Brain microvascular endothelial cell (primary cell): ENCODE measurements around the gene STARD10.

Source experiments
- DNase-seq: peaks from one replicate; pipeline ENCODE4 v3.0.0-alpha.2; 2020
- H3K27ac ChIP-seq: fragments of 250-450 bp; sonication (Bioruptor Pico); 2 replicates; pipeline ENCODE4 v1.5.1; 2020; ENCODE audit warnings: mild to moderate bottlenecking, moderate library complexity
- H3K27me3 ChIP-seq: fragments of 250-450 bp; sonication (Bioruptor Pico); replicated peaks from 2 replicates; pipeline ENCODE4 v1.5.1; 2020; ENCODE audit warnings: mild to moderate bottlenecking
- H3K36me3 ChIP-seq: fragments of 250-450 bp; sonication (Bioruptor Pico); replicated peaks from 2 replicates; pipeline ENCODE4 v1.5.1; 2020; ENCODE audit warnings: mild to moderate bottlenecking
- H3K4me3 ChIP-seq: 2 replicates; pipeline ENCODE4 v1.5.1; 2011; ENCODE audit warnings: low read depth, mild to moderate bottlenecking, control low read depth, low read length, moderate library complexity
- in situ Hi-C: cut with HindIII; loops from 2 replicates; pipeline ENCODE4 v1.10.0; 2017; ENCODE audit warnings: low sequenced_read_pairs, low pct_ligation_motif_present
- TF ChIP-seq, protein P1 (sequence below): IDR thresholded peaks from 2 replicates; pipeline ENCODE4 v1.5.1; 2011; ENCODE audit warnings: low read depth, mild to moderate bottlenecking, moderate library complexity, low read length, control low read depth, inconsistent platforms; ENCODE audit errors: missing control alignments

The STARD10 gene

DNA sequence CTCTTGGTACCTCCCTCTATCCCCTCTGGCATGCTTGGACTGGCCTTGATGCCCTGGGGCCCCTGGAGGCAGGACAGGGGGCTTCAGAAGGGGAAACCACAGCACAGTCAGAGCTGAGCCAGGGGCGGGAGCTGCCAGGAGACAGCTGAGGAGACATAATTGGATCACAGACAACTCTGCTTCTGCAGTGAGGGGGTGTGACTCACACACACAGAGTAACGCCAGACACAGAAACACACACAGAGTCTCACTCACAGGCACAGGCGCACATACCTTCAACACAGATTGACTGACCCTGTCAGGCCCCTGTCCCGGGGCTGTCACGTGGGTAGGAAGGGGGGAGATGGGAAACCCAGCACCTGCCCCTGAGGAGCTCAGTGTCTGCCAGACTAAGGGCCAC is 20.6 kb downstream of the STARD10 start:
- Histone ChIP-seq H3K27ac (peak overlapping the region; percentile 42), H3K4me3 (no peak overlapping the region), H3K36me3 (no peaks in the 10 kb centered on the region), H3K27me3 (no peaks in the 10 kb centered on the region)
- in situ Hi-C loops, result no loop called here
- peak; percentile 91 for DNase-seq
- TF ChIP-seq, protein P1, sequence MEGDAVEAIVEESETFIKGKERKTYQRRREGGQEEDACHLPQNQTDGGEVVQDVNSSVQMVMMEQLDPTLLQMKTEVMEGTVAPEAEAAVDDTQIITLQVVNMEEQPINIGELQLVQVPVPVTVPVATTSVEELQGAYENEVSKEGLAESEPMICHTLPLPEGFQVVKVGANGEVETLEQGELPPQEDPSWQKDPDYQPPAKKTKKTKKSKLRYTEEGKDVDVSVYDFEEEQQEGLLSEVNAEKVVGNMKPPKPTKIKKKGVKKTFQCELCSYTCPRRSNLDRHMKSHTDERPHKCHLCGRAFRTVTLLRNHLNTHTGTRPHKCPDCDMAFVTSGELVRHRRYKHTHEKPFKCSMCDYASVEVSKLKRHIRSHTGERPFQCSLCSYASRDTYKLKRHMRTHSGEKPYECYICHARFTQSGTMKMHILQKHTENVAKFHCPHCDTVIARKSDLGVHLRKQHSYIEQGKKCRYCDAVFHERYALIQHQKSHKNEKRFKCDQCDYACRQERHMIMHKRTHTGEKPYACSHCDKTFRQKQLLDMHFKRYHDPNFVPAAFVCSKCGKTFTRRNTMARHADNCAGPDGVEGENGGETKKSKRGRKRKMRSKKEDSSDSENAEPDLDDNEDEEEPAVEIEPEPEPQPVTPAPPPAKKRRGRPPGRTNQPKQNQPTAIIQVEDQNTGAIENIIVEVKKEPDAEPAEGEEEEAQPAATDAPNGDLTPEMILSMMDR, result no peak

DNA sequence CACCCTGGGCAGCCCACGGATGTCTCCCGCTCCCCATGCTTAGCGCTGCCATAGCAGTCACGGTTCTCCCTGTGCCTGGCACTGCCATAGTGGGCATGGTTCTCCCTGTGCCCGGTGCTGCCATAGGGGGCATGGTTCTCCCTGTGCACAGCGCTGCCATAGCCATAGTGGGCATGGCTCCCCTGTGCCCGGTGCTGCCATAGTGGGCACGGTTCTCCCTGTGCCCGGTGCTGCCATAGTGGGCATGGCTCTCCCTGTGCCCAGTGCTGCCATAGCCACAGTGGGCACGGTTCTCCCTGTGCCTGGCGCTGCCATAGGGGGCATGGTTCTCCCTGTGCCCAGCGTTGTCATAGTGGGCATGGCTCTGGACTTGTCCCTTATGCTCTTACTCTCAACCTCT is 21.8 kb downstream of the STARD10 start:
- no peak for DNase-seq
- no peaks in the 10 kb centered on the region for H3K27me3 ChIP-seq
- no peak overlapping the region for H3K27ac ChIP-seq
- in situ Hi-C loops, result no loop called here
- H3K36me3 ChIP-seq, result no peaks in the 10 kb centered on the region
- TF ChIP-seq, protein P1, result no peak
- no peak overlapping the region for H3K4me3 ChIP-seq

DNA sequence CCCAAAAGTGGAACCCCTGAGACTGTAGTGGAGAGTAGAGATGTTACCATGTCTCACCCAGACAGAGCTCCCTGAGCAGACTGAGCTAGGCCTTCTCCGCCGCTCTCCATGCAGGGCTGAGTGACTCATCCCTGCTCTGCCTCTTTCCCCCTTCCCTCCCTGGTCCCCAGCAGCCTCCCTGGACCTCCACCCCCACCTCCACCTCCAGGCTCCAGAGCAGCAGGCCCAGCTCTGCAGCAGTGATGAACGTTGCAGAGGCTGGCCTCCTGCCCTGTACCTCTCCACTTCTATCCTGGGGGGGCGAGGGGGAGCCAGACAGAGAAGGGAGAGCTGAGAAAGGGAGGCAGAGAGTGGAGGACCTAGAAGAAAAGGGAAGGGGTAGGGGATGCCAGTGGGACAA is 22.3 kb downstream of the STARD10 start:
- H3K36me3 ChIP-seq, result no peaks in the 10 kb centered on the region
- no peaks in the 10 kb centered on the region for H3K27me3 ChIP-seq
- H3K27ac ChIP-seq, result no peak overlapping the region
- in situ Hi-C loops, result no loop called here
- TF ChIP-seq, protein P1, result no peak
- H3K4me3 ChIP-seq, result no peak overlapping the region
- DNase-seq, result peak; percentile 53

DNA sequence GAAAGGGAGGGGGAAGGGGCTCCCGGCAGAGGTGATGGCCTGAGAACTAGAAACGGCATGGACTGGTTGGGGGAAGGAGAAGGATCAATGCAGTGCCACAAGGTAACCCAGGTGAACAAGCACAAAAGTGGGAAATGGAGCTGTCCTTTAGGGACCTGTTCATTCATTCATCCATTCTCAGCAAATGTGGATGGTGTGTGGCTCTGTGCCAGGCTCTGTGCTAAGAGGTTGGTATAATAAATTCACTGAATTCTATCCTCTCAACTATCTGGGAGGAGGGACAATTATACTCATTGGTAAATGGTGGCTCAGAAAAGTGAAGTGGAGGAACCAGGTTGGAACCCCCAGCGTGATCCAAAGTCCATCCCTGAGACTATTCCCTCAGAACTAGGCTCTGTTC is 23.0 kb downstream of the STARD10 start:
- Histone ChIP-seq H3K36me3 (no peaks in the 10 kb centered on the region), H3K4me3 (no peak overlapping the region), H3K27ac (no peak overlapping the region), H3K27me3 (no peaks in the 10 kb centered on the region)
- TF ChIP-seq, protein P1, result no peak
- in situ Hi-C loops, result no loop called here
- DNase-seq, result no peak

DNA sequence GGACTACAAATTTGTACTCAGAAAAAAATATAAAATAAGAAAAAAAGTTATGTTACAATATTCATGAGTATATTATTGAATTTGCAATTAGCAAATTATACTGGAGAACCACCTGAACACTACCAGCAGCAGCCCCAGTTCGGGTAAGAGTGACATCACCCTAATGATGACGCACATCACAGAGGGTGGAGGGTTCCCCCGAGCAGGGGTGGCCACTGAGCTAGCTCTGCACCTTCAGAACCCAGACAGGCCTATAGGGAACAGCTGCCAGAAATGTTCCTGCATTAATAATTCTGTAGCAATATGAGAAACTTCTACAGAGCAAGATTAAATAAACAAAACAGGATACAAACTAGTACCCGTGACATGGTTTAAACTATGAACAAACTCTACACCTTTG is 24.2 kb downstream of the STARD10 start:
- TF ChIP-seq, protein P1, result no peak
- in situ Hi-C loops, result no loop called here
- DNase-seq, result no peak

DNA sequence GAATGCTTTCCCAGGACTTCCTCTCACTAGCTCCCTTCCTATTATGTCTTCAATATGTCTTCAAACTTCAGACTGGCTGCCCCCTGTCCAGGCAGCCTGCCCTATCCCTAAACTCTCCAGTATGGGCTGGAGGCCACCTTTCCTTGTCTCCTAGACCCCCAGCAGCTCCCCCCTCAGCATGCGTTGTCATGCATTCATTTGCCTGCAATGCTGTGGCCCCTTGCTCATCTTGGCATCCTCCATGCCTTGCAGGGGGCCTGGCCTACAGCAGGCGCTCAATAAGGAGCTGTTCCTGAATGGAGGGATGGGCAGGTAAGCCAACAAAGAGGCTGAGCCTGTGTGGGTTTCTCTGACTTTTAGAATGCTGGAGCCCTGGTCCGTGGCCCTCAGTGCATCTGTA is 25.3 kb downstream of the STARD10 start:
- H3K27ac ChIP-seq, result no peak overlapping the region
- no peaks in the 10 kb centered on the region for H3K27me3 ChIP-seq
- TF ChIP-seq, protein P1, result no peak
- H3K36me3 ChIP-seq, result no peaks in the 10 kb centered on the region
- no peak for DNase-seq
- in situ Hi-C loops, result no loop called here
- no peak overlapping the region for H3K4me3 ChIP-seq

More for the DNA sequence above, 24.2 kb downstream of the STARD10 start:
- Histone ChIP-seq H3K36me3 (no peaks in the 10 kb centered on the region), H3K4me3 (no peak overlapping the region), H3K27me3 (no peaks in the 10 kb centered on the region), H3K27ac (no peak overlapping the region)
